SK-N-SH treated with all-trans-retinoic acid at 6 μM for 48 hours (cell line): ENCODE results near the gene MECR.

ENCODE experiments used
- ATAC-seq: fragments of 200-7000 bp; cut with Tn5 transposase; 3 replicates; pipeline ENCODE4 v1.9.1; 2020; ENCODE audit warnings: mild to moderate bottlenecking, moderate library complexity
- ARNTL ChIP-seq: fragments of 450-650 bp; formaldehyde crosslinking; IDR thresholded peaks from 2 replicates; pipeline ENCODE4 v1.5.0; 2020; ENCODE audit warnings: low read depth, mild to moderate bottlenecking, moderate library complexity, borderline replicate concordance
- BACH2 ChIP-seq: fragments of 250-450 bp; sonication (Bioruptor Pico); IDR thresholded peaks from 2 replicates; pipeline ENCODE4 v1.9.0; 2021; ENCODE audit warnings: mild to moderate bottlenecking, borderline replicate concordance
- CREB5 ChIP-seq: fragments of 250-450 bp; sonication (Bioruptor Pico); IDR thresholded peaks from 2 replicates; pipeline ENCODE4 v1.5.1; 2020; ENCODE audit warnings: low read depth, mild to moderate bottlenecking, moderate library complexity
- CSDC2 ChIP-seq: fragments of 250-450 bp; sonication (Bioruptor Pico); IDR thresholded peaks from 2 replicates; pipeline ENCODE4 v1.5.0; 2020; ENCODE audit warnings: mild to moderate bottlenecking, moderate library complexity
- CSRNP3 ChIP-seq: fragments of 250-450 bp; sonication (Bioruptor Pico); IDR thresholded peaks from 2 replicates; pipeline ENCODE4 v1.5.1; 2021; ENCODE audit warnings: mild to moderate bottlenecking, moderate library complexity
- GLIS3 ChIP-seq: fragments of 250-450 bp; sonication (Bioruptor Pico); IDR thresholded peaks from 2 replicates; pipeline ENCODE4 v1.5.0; 2020; ENCODE audit warnings: mild to moderate bottlenecking, moderate library complexity
- ISL1 ChIP-seq: fragments of 250-450 bp; sonication (Bioruptor Pico); IDR thresholded peaks from 2 replicates; pipeline ENCODE4 v2.1.2; 2022; ENCODE audit warnings: mild to moderate bottlenecking, moderate library complexity
- OSR1 ChIP-seq: fragments of 250-450 bp; sonication (Bioruptor Pico); IDR thresholded peaks from 2 replicates; pipeline ENCODE4 v1.8.0; 2022; ENCODE audit warnings: moderate library complexity, mild to moderate bottlenecking, inconsistent platforms
- PATZ1 ChIP-seq: fragments of 250-450 bp; sonication (Bioruptor Pico); IDR thresholded peaks from 2 replicates; pipeline ENCODE4 v1.8.0; 2020; ENCODE audit warnings: mild to moderate bottlenecking, moderate library complexity, borderline replicate concordance
- POU6F1 ChIP-seq: fragments of 250-450 bp; sonication (Bioruptor Pico); IDR thresholded peaks from 2 replicates; pipeline ENCODE4 v1.8.0; 2021; ENCODE audit warnings: low read depth, mild to moderate bottlenecking, moderate library complexity, borderline replicate concordance
- RARB ChIP-seq: fragments of 250-450 bp; sonication (Bioruptor Pico); IDR thresholded peaks from 2 replicates; pipeline ENCODE4 v1.8.0; 2021; ENCODE audit warnings: mild to moderate bottlenecking, moderate library complexity
- SNAI2 ChIP-seq: fragments of 250-450 bp; sonication (Bioruptor Pico); IDR thresholded peaks from 2 replicates; pipeline ENCODE4 v1.5.0; 2020; ENCODE audit warnings: mild to moderate bottlenecking, moderate library complexity
- TCF4 ChIP-seq: fragments of 250-450 bp; sonication (Bioruptor Pico); IDR thresholded peaks from 2 replicates; pipeline ENCODE4 v1.8.0; 2021; ENCODE audit warnings: mild to moderate bottlenecking, moderate library complexity, borderline replicate concordance
- TSHZ2 ChIP-seq: fragments of 250-450 bp; sonication (Bioruptor Pico); IDR thresholded peaks from 2 replicates; pipeline ENCODE4 v1.5.0; 2020; ENCODE audit warnings: mild to moderate bottlenecking, moderate library complexity
- ZC3H10 ChIP-seq: fragments of 250-450 bp; sonication (Bioruptor Pico); IDR thresholded peaks from 2 replicates; pipeline ENCODE4 v1.5.1; 2021; ENCODE audit warnings: mild to moderate bottlenecking, moderate library complexity
- ZFP3 ChIP-seq: fragments of 250-450 bp; sonication (Bioruptor Pico); IDR thresholded peaks from 2 replicates; pipeline ENCODE4 v1.5.0; 2020; ENCODE audit warnings: mild to moderate bottlenecking, moderate library complexity
- ZFP30 ChIP-seq: fragments of 450-650 bp; formaldehyde crosslinking; IDR thresholded peaks from 2 replicates; pipeline ENCODE4 v1.5.0; 2022; ENCODE audit warnings: mild to moderate bottlenecking, moderate library complexity
- ZNF565 ChIP-seq: fragments of 450-650 bp; formaldehyde crosslinking; conservative IDR thresholded peaks from 2 replicates; pipeline ENCODE4 v1.5.0; 2020; ENCODE audit warnings: low read depth, mild to moderate bottlenecking, moderate library complexity
- ZNF70 ChIP-seq: fragments of 450-650 bp; formaldehyde crosslinking; IDR thresholded peaks from 2 replicates; pipeline ENCODE4 v1.5.0; 2020; ENCODE audit warnings: mild to moderate bottlenecking, moderate library complexity

Gene MECR

GRCh38 chr1:29148656-29149491, 81.9 kb downstream of the MECR start:
- no peak for ATAC-seq
- TF ChIP-seq ZNF565 (CRISPR knock-in tag) (no peak), SNAI2 (no peak), GLIS3 (CRISPR knock-in tag) (no peak), ZFP30 (no peak), TSHZ2 (CRISPR knock-in tag) (no peak), BACH2 (CRISPR knock-in tag) (no peak), RARB (no peak), CSRNP3 (CRISPR knock-in tag) (no peak), ZNF70 (CRISPR knock-in tag) (no peak), CREB5 (no peak), ZFP3 (CRISPR knock-in tag) (no peak), ISL1 (CRISPR knock-in tag) (no peak), ZC3H10 (CRISPR knock-in tag) (no peak), PATZ1 (CRISPR knock-in tag) (no peak), OSR1 (no peak), CSDC2 (no peak), ARNTL (CRISPR knock-in tag) (no peak), POU6F1 (no peak)

- TF ChIP-seq ZC3H10 (CRISPR knock-in tag): no peak
- 0 out of 2 replicates have a peak, but pooled peaks have one; percentile 24 for TF ChIP-seq CSRNP3 (CRISPR knock-in tag)
- TF ChIP-seq CSDC2: 0 out of 2 replicates have a peak, but pooled peaks have one; percentile 48
- no peak for TF ChIP-seq TCF4 (CRISPR knock-in tag)
- ATAC-seq: peak; percentile 73
These were observed 84.8 kb downstream of the MECR start for GRCh38 chr1:29145739-29146437.
